Endothelial cell of umbilical vein (primary cell): ENCODE results near the gene TGFBR2. TPM values are rescaled to one million over a fixed set of nuclear protein-coding genes. Genes with fewer than 3 reads are reported as not detected.

ENCODE experiments used
- BruUV-seq: library from RNA; stranded (reverse); fragments of 400-500 nt; replicated peaks from 2 replicates; lab custom pipeline; 2021; lab: Mats Ljungman, UMichigan
- CTCF ChIA-PET: fragments of 300-600, 350-600 bp; sonication (Branson Sonifier 250); formaldehyde crosslinking; loops from one replicate; lab custom pipeline; 2021; ENCODE audit warnings: antibody characterized with exemption, inconsistent platforms; lab: Charles Lee
- POLR2A ChIA-PET: fragments of 300-600, 350-600 bp; sonication (Branson Sonifier 250); formaldehyde crosslinking; loops from one replicate; lab custom pipeline; 2021; ENCODE audit warnings: antibody characterized with exemption, inconsistent platforms; lab: Charles Lee
- DNase-seq: peaks from one replicate; pipeline ENCODE4 v3.0.0-alpha.2; 2011; ENCODE audit warnings: low read depth, low spot score
- FAIRE-seq: peaks from 2 replicates; lab custom pipeline; 2011; peaks lifted over from hg19 to GRCh38; lab: Jason Lieb, UNC
- H2AFZ ChIP-seq: 2 replicates; pipeline ENCODE4 v1.6.0; 2012; ENCODE audit warnings: low read depth, low read length, control low read depth, inconsistent platforms
- H3K27ac ChIP-seq: 2 replicates; pipeline ENCODE4 v1.5.1; 2011; ENCODE audit warnings: low read depth, mild to moderate bottlenecking, control low read depth, low read length, moderate library complexity; ENCODE audit not compliant: insufficient read depth
- H3K27me3 ChIP-seq, 2 experiments: 2 replicates each; pipeline versions ENCODE4 v1.6.0 to v1.6.1; 2011; ENCODE audit warnings: low read length in 2 of 2, mixed read lengths in 1 of 2; ENCODE audit not compliant: control insufficient read depth in 2 of 2, insufficient read depth in 2 of 2
- H3K36me3 ChIP-seq, 2 experiments: 2 replicates in 1 of 2; 3 replicates in 1 of 2; pipeline ENCODE4 v1.5.1; 2011; ENCODE audit warnings: low read length in 2 of 2, mild to moderate bottlenecking in 1 of 2, moderate library complexity in 1 of 2; ENCODE audit not compliant: control insufficient read depth in 2 of 2, insufficient read depth in 2 of 2; ENCODE audit errors: extremely low read depth in 1 of 2
- H3K4me1 ChIP-seq: 3 replicates; pipeline ENCODE4 v1.5.1; 2011; ENCODE audit warnings: mild to moderate bottlenecking, low read length; ENCODE audit not compliant: control insufficient read depth, insufficient read depth; ENCODE audit errors: extremely low read depth
- H3K4me2 ChIP-seq: 2 replicates; pipeline ENCODE4 v1.6.1; 2011; ENCODE audit warnings: low read length, control low read depth, mixed read lengths; ENCODE audit not compliant: insufficient read depth
- H3K4me3 ChIP-seq, 3 experiments: fragments of 200-600 bp in 1 of 3; sonication (generic), shearing (Covaris generic) in 1 of 3; replicated peaks in 1 of 3; 2 replicates each; pipeline ENCODE4 v1.5.1; 2011 to 2016; ENCODE audit warnings: control low read depth in 3 of 3, low read length in 3 of 3, mild to moderate bottlenecking in 2 of 3, inconsistent platforms in 1 of 3, low read depth in 1 of 3, moderate library complexity in 1 of 3; ENCODE audit not compliant: insufficient read depth in 1 of 3
- H3K79me2 ChIP-seq: 2 replicates; pipeline ENCODE4 v1.6.0; 2012; ENCODE audit warnings: low read length, inconsistent platforms; ENCODE audit not compliant: control insufficient read depth, insufficient read depth
- H3K9ac ChIP-seq: replicated peaks from 2 replicates; pipeline ENCODE3; 2011; ENCODE audit warnings: low read length, control low read depth; ENCODE audit not compliant: insufficient read depth; ENCODE audit errors: extremely low read depth
- H3K9me1 ChIP-seq: replicated peaks from 3 replicates; pipeline ENCODE4 v1.6.0; 2011; ENCODE audit warnings: mild to moderate bottlenecking, low read length; ENCODE audit not compliant: control insufficient read depth, insufficient read depth; ENCODE audit errors: extremely low read depth
- H3K9me3 ChIP-seq: replicated peaks from 2 replicates; pipeline ENCODE4 v1.5.1; 2012; ENCODE audit warnings: low read length, inconsistent platforms; ENCODE audit not compliant: control insufficient read depth, insufficient read depth
- H4K20me1 ChIP-seq: replicated peaks from 2 replicates; pipeline ENCODE3; 2011; ENCODE audit warnings: mild to moderate bottlenecking, low read length; ENCODE audit not compliant: control insufficient read depth, insufficient read depth; ENCODE audit errors: extremely low read depth
- CTCF ChIP-seq, 2 donors: IDR thresholded peaks; 1 replicate in 1 of 2; 2 replicates in 1 of 2; pipeline ENCODE4 v1.5.1; 2011; ENCODE audit warnings: low read length in 2 of 2, mild to moderate bottlenecking in 2 of 2, moderate library complexity in 2 of 2, control low read depth in 1 of 2, inconsistent platforms in 1 of 2, low read depth in 1 of 2; ENCODE audit not compliant: insufficient read depth in 1 of 2; ENCODE audit errors: extremely low read depth in 1 of 2
- EZH2 ChIP-seq: IDR thresholded peaks from 2 replicates; pipeline ENCODE4 v1.6.1; 2012; ENCODE audit warnings: borderline replicate concordance, low read depth, mild to moderate bottlenecking, moderate library complexity, low read length, inconsistent platforms; ENCODE audit not compliant: severe bottlenecking
- FOS ChIP-seq: IDR thresholded peaks from 2 replicates; pipeline ENCODE4 v1.6.1; 2011; ENCODE audit warnings: mild to moderate bottlenecking, low read length, moderate library complexity, borderline replicate concordance; ENCODE audit not compliant: insufficient read depth
- JUN ChIP-seq: IDR thresholded peaks from 2 replicates; pipeline ENCODE4 v1.6.1; 2011; ENCODE audit warnings: borderline replicate concordance, low read depth; ENCODE audit not compliant: insufficient read length, insufficient read depth
- MAX ChIP-seq: IDR thresholded peaks from 2 replicates; pipeline ENCODE4 v1.6.1; 2011; ENCODE audit not compliant: insufficient read depth, insufficient read length
- MYC ChIP-seq: IDR thresholded peaks from one replicate; pipeline ENCODE4 v1.6.1; 2011; ENCODE audit warnings: mild to moderate bottlenecking, low read depth, low read length
- POLR2AphosphoS5 ChIP-seq: IDR thresholded peaks from 2 replicates; pipeline ENCODE4 v1.6.1; 2012; ENCODE audit warnings: low read depth, mild to moderate bottlenecking, control low read depth, low read length, moderate library complexity; ENCODE audit not compliant: insufficient read depth
- dilution Hi-C: fragments of 300-500 bp; cut with MboI; formaldehyde crosslinking; loops from one replicate; pipeline ENCODE4 v1.15.0; 2019; ENCODE audit warnings: low sequenced_read_pairs; ENCODE audit not compliant: extremely low pct_ligation_motif_present
- intact Hi-C: fragments of 100-400 bp; cut with micrococcal nuclease; formaldehyde crosslinking; loops from one replicate; pipeline ENCODE4 v1.10.0; 2022
- polyA plus RNA-seq, 4 experiments: library from polyadenylated mRNA; depleted of rRNA in 3 of 4; stranded (reverse) in 3 of 4; unstranded in 1 of 4; fragments of >200 nt; gene quantifications; 2 replicates each; pipeline versions ENCODE4 v1.2.1 to v1.2.3, GENCODE V29; 2011 to 2012; ENCODE audit warnings: missing spikeins in 1 of 4
- total RNA-seq: library from RNA; stranded (reverse); gene quantifications from 2 replicates; pipeline ENCODE4 v1.2.3, GENCODE V29; 2021

TGFBR2 gene
- total and polyA plus RNA-seq, 2 donors (not counting 3 experiments of a cell fraction or from before 2014, with no cell fraction given), result 227 to 250 TPM

- intact Hi-C loops, result no loop called here
- DNase-seq (no peak), FAIRE-seq (no peak)
- POLR2A ChIA-PET, result no interaction called here
- BruUV-seq, result no TSS peak
- no peak overlapping the region for H3K27ac ChIP-seq
- H3K4me3 ChIP-seq, result no peak overlapping the region
- no peaks in the 10 kb centered on the region for H3K36me3 ChIP-seq
- no peaks in the 10 kb centered on the region for H3K27me3 ChIP-seq
- H2AFZ ChIP-seq, result no peak overlapping the region
- no peaks in the 10 kb centered on the region for H4K20me1 ChIP-seq
- H3K9me1 ChIP-seq, result no peaks in the 10 kb centered on the region
- no peaks in the 10 kb centered on the region for H3K79me2 ChIP-seq
- no peak overlapping the region for H3K9ac ChIP-seq
- no peaks in the 10 kb centered on the region for H3K9me3 ChIP-seq
- CTCF ChIA-PET, result interaction anchor here (1.7 kb wide), 1 partner anchor 11 kb away, joined by 4 read pairs; no protein-coding TSS in a partner anchor
- no peak for TF ChIP-seq MAX
- TF ChIP-seq FOS, result no peak
- TF ChIP-seq MYC, result no peak
- no peak for TF ChIP-seq CTCF (IDR thresholded peaks at IDR 0.05; ENCODE audit: extremely low read depth in 1 of 2, insufficient read depth in 1 of 2, low read depth in 1 of 2, low read length in 2 of 2)
- no peak for TF ChIP-seq POLR2AphosphoS5
- no peak for TF ChIP-seq JUN
- no peak for TF ChIP-seq EZH2
- H3K4me2 ChIP-seq, result no peak overlapping the region
- dilution Hi-C loops, result no loop called here
- no peaks in the 10 kb centered on the region for H3K4me1 ChIP-seq
Measured at GRCh38 chr3:30578479-30578878, 27.9 kb upstream of the TGFBR2 start.
